ENCODE measurements around the gene TBCD.

The TBCD gene

GRCh38 chr17:82900741-82901140, 148.9 kb downstream of the TBCD start:
- DNase-seq (ENCODE audit: low spot score) (no peak), ATAC-seq (ENCODE audit: low read depth) (no peak)
- Histone ChIP-seq H3K4me1 (ENCODE audit: insufficient read depth, poor library complexity, severe bottlenecking) (no peaks in the 10 kb centered on the region), H3K4me3 (ENCODE audit: severe bottlenecking) (no peak overlapping the region), H3K27me3 (ENCODE audit: insufficient read depth, poor library complexity, severe bottlenecking) (no peaks in the 10 kb centered on the region), H3K27ac (ENCODE audit: poor library complexity, severe bottlenecking) (no peak overlapping the region), H3K36me3 (ENCODE audit: low read depth) (peaks cover 8% of the 10 kb centered on the region; the same call in 1 of the 2 replicates), H3K9me3 (ENCODE audit: severe bottlenecking) (no peaks in the 10 kb centered on the region)
- TF ChIP-seq CTCF (IDR thresholded peaks at IDR 0.05; ENCODE audit: poor library complexity, severe bottlenecking): no peak

- no peak for ATAC-seq (ENCODE audit: low read depth)
- peaks cover 13% of the 10 kb centered on the region; the same call in 1 of the 2 replicates for H3K36me3 ChIP-seq (ENCODE audit: low read depth)
These were observed 149.5 kb downstream of the TBCD start for GRCh38 chr17:82901356-82901755.

GRCh38 chr17:82901856-82902255, 150.0 kb downstream of the TBCD start:
- no peaks in the 10 kb centered on the region for H3K9me3 ChIP-seq (ENCODE audit: severe bottlenecking)
- ATAC-seq (ENCODE audit: low read depth) (no peak), DNase-seq (ENCODE audit: low spot score) (no peak)
- H3K27ac ChIP-seq (ENCODE audit: poor library complexity, severe bottlenecking): no peak overlapping the region
- H3K27me3 ChIP-seq (ENCODE audit: insufficient read depth, poor library complexity, severe bottlenecking): no peaks in the 10 kb centered on the region
- no peak for TF ChIP-seq CTCF (IDR thresholded peaks at IDR 0.05; ENCODE audit: poor library complexity, severe bottlenecking)
- H3K36me3 ChIP-seq (ENCODE audit: low read depth): peaks cover 13% of the 10 kb centered on the region; the same call in 1 of the 2 replicates
- no peak overlapping the region for H3K4me3 ChIP-seq (ENCODE audit: severe bottlenecking)
- H3K4me1 ChIP-seq (ENCODE audit: insufficient read depth, poor library complexity, severe bottlenecking): no peaks in the 10 kb centered on the region

More at GRCh38 chr17:82901356-82901755, 149.5 kb downstream of the TBCD start:
- H3K9me3 ChIP-seq (ENCODE audit: severe bottlenecking): no peaks in the 10 kb centered on the region
- TF ChIP-seq CTCF (IDR thresholded peaks at IDR 0.05; ENCODE audit: poor library complexity, severe bottlenecking): no peak
- H3K4me1 ChIP-seq (ENCODE audit: insufficient read depth, poor library complexity, severe bottlenecking): no peaks in the 10 kb centered on the region
- no peaks in the 10 kb centered on the region for H3K27me3 ChIP-seq (ENCODE audit: insufficient read depth, poor library complexity, severe bottlenecking)
- no peak overlapping the region for H3K4me3 ChIP-seq (ENCODE audit: severe bottlenecking)
- DNase-seq (ENCODE audit: low spot score): no peak
- H3K27ac ChIP-seq (ENCODE audit: poor library complexity, severe bottlenecking): no peak overlapping the region

GRCh38 chr17:82902972-82903874, 151.4 kb downstream of the TBCD start:
- TF ChIP-seq CTCF (IDR thresholded peaks at IDR 0.05; ENCODE audit: poor library complexity, severe bottlenecking): no peak
- no peak for ATAC-seq (ENCODE audit: low read depth)

GRCh38 chr17:82905130-82905529, 153.3 kb downstream of the TBCD start:
- H3K36me3 ChIP-seq (ENCODE audit: low read depth): peaks cover 13% of the 10 kb centered on the region; the same call in 1 of the 2 replicates
- no peak for TF ChIP-seq CTCF (IDR thresholded peaks at IDR 0.05; ENCODE audit: poor library complexity, severe bottlenecking)
- no peaks in the 10 kb centered on the region for H3K4me1 ChIP-seq (ENCODE audit: insufficient read depth, poor library complexity, severe bottlenecking)
- no peak overlapping the region for H3K4me3 ChIP-seq (ENCODE audit: severe bottlenecking)
- no peaks in the 10 kb centered on the region for H3K27me3 ChIP-seq (ENCODE audit: insufficient read depth, poor library complexity, severe bottlenecking)
- H3K9me3 ChIP-seq (ENCODE audit: severe bottlenecking): no peaks in the 10 kb centered on the region
- no peak for ATAC-seq (ENCODE audit: low read depth)
- H3K27ac ChIP-seq (ENCODE audit: poor library complexity, severe bottlenecking): no peak overlapping the region
- DNase-seq (ENCODE audit: low spot score): no peak

More at GRCh38 chr17:82902972-82903874, 151.4 kb downstream of the TBCD start:
- no peak for DNase-seq (ENCODE audit: low spot score)
- no peak overlapping the region for H3K4me3 ChIP-seq (ENCODE audit: severe bottlenecking)
- H3K27me3 ChIP-seq (ENCODE audit: insufficient read depth, poor library complexity, severe bottlenecking): no peaks in the 10 kb centered on the region
- no peaks in the 10 kb centered on the region for H3K9me3 ChIP-seq (ENCODE audit: severe bottlenecking)
- peaks cover 13% of the 10 kb centered on the region; the same call in 1 of the 2 replicates for H3K36me3 ChIP-seq (ENCODE audit: low read depth)
- no peak overlapping the region for H3K27ac ChIP-seq (ENCODE audit: poor library complexity, severe bottlenecking)
- no peaks in the 10 kb centered on the region for H3K4me1 ChIP-seq (ENCODE audit: insufficient read depth, poor library complexity, severe bottlenecking)

Measured in RWPE2 (cell line).